Uterus (tissue), 2 donors: Measurements from ENCODE around the gene TNRC6A.

Experiments used
- CTCF ChIP-seq, 4 experiments: fragments of 200-600 bp in 2 of 4; fragments of 450-650 bp in 2 of 4; sonication (generic) in 2 of 4; IDR thresholded peaks; one replicate each; pipeline ENCODE4 v1.5.1; 2016 to 2019; ENCODE audit warnings: antibody characterized with exemption in 4 of 4, mild to moderate bottlenecking in 2 of 4, moderate library complexity in 1 of 4
- POLR2A ChIP-seq, 2 donors: fragments of 450-650 bp; IDR thresholded peaks; one replicate each; pipeline ENCODE4 v1.6.1; 2016; ENCODE audit warnings: antibody characterized with exemption in 2 of 2, mild to moderate bottlenecking in 1 of 2, moderate library complexity in 1 of 2

- TF ChIP-seq CTCF (IDR thresholded peaks at IDR 0.05) (no peak), POLR2A (IDR thresholded peaks at IDR 0.05) (no peak)
These were observed 18.0 kb downstream of the TNRC6A start for GRCh38 chr16:24747441-24747840.
